WTC11 (cell line): Measurements from ENCODE around the gene SMIM28. TPM values are rescaled to one million over a fixed set of nuclear protein-coding genes. Genes with fewer than 3 reads are reported as not detected.

Experiments used
- ARID4B ChIP-seq: sonication (generic); formaldehyde crosslinking; IDR thresholded peaks from 2 replicates; pipeline ENCODE4 v1.8.0; 2023; ENCODE audit warnings: missing genetic modification reagents, mild to moderate bottlenecking, borderline replicate concordance
- CBFB ChIP-seq: sonication (generic); formaldehyde crosslinking; IDR thresholded peaks from 2 replicates; pipeline ENCODE4 v1.8.1; 2022; ENCODE audit warnings: mild to moderate bottlenecking, low read depth, missing genetic modification reagents
- CDX4 ChIP-seq: fragments of 250-450 bp; sonication (Bioruptor Pico); IDR thresholded peaks from 2 replicates; pipeline ENCODE4 v1.9.0; 2021; ENCODE audit warnings: moderate library complexity, mild to moderate bottlenecking, inconsistent platforms, borderline replicate concordance
- E2F1 ChIP-seq: sonication (generic); formaldehyde crosslinking; IDR thresholded peaks from 2 replicates; pipeline ENCODE4 v1.8.0; 2022; ENCODE audit warnings: mild to moderate bottlenecking, missing genetic modification reagents
- E2F4 ChIP-seq: sonication (generic); formaldehyde crosslinking; IDR thresholded peaks from 2 replicates; pipeline ENCODE4 v1.8.1; 2022; ENCODE audit warnings: low read depth, mild to moderate bottlenecking, moderate library complexity, missing genetic modification reagents, borderline replicate concordance
- ELF4 ChIP-seq: sonication (generic); formaldehyde crosslinking; IDR thresholded peaks from 2 replicates; pipeline ENCODE4 v1.8.1; 2022; ENCODE audit warnings: low read depth, mild to moderate bottlenecking, moderate library complexity, missing genetic modification reagents
- FOXJ3 ChIP-seq: sonication (generic); formaldehyde crosslinking; IDR thresholded peaks from 2 replicates; pipeline ENCODE4 v1.9.0; 2021; ENCODE audit warnings: missing genetic modification reagents, mild to moderate bottlenecking, borderline replicate concordance
- FOXK1 ChIP-seq: sonication (generic); formaldehyde crosslinking; IDR thresholded peaks from 2 replicates; pipeline ENCODE4 v1.8.0; 2022; ENCODE audit warnings: mild to moderate bottlenecking, moderate library complexity, missing genetic modification reagents
- GTF2I ChIP-seq: fragments of 250-450 bp; sonication (Bioruptor Pico); conservative IDR thresholded peaks from 2 replicates; pipeline ENCODE4 v1.4.0; 2021; ENCODE audit warnings: mild to moderate bottlenecking
- HMGXB4 ChIP-seq: sonication (generic); formaldehyde crosslinking; IDR thresholded peaks from 2 replicates; pipeline ENCODE4 v1.8.1; 2023; ENCODE audit warnings: mild to moderate bottlenecking, moderate library complexity, missing genetic modification reagents
- JUN ChIP-seq: sonication (generic); formaldehyde crosslinking; IDR thresholded peaks from 2 replicates; pipeline ENCODE4 v1.8.0; 2023; ENCODE audit warnings: mild to moderate bottlenecking, missing genetic modification reagents
- KAT7 ChIP-seq: sonication (generic); formaldehyde crosslinking; IDR thresholded peaks from 2 replicates; pipeline ENCODE4 v1.8.1; 2023; ENCODE audit warnings: missing genetic modification reagents, mild to moderate bottlenecking, borderline replicate concordance
- MXD4 ChIP-seq: fragments of 250-450 bp; sonication (Bioruptor Pico); IDR thresholded peaks from 2 replicates; pipeline ENCODE4 v1.8.0; 2021; ENCODE audit warnings: mild to moderate bottlenecking, moderate library complexity, borderline replicate concordance
- MYBL2 ChIP-seq: sonication (generic); formaldehyde crosslinking; IDR thresholded peaks from 2 replicates; pipeline ENCODE4 v1.8.1; 2023; ENCODE audit warnings: mild to moderate bottlenecking, moderate library complexity, missing genetic modification reagents
- NFATC4 ChIP-seq: fragments of 250-450 bp; sonication (Bioruptor Pico); IDR thresholded peaks from 2 replicates; pipeline ENCODE4 v1.9.0; 2021; ENCODE audit warnings: mild to moderate bottlenecking
- NFE2L1 ChIP-seq: sonication (generic); formaldehyde crosslinking; IDR thresholded peaks from 2 replicates; pipeline ENCODE4 v1.8.1; 2023; ENCODE audit warnings: missing genetic modification reagents
- NFYB ChIP-seq: sonication (generic); formaldehyde crosslinking; conservative IDR thresholded peaks from 2 replicates; pipeline ENCODE4 v1.8.0; 2022; ENCODE audit warnings: low read depth, missing genetic modification reagents
- NR1H2 ChIP-seq: sonication (generic); formaldehyde crosslinking; IDR thresholded peaks from 2 replicates; pipeline ENCODE4 v1.9.0; 2021; ENCODE audit warnings: mild to moderate bottlenecking, moderate library complexity, missing genetic modification reagents
- PRRX2 ChIP-seq: fragments of 250-450 bp; sonication (Bioruptor Pico); IDR thresholded peaks from 2 replicates; pipeline ENCODE4 v1.8.0; 2021; ENCODE audit warnings: mild to moderate bottlenecking
- TEAD1 ChIP-seq: sonication (generic); formaldehyde crosslinking; IDR thresholded peaks from 2 replicates; pipeline ENCODE4 v1.8.0; 2022; ENCODE audit warnings: mild to moderate bottlenecking, missing genetic modification reagents
- USF2 ChIP-seq: sonication (generic); formaldehyde crosslinking; IDR thresholded peaks from 2 replicates; pipeline ENCODE4 v1.8.1; 2023; ENCODE audit warnings: mild to moderate bottlenecking, missing genetic modification reagents, moderate library complexity
- ZBTB21 ChIP-seq: sonication (generic); formaldehyde crosslinking; IDR thresholded peaks from 2 replicates; pipeline ENCODE4 v1.8.1; 2023; ENCODE audit warnings: mild to moderate bottlenecking, missing genetic modification reagents, borderline replicate concordance
- ZNF416 ChIP-seq: fragments of 250-450 bp; sonication (Bioruptor Pico); IDR thresholded peaks from 2 replicates; pipeline ENCODE4 v1.9.0; 2021; ENCODE audit warnings: mild to moderate bottlenecking, inconsistent platforms
- ZNF532 ChIP-seq: fragments of 250-450 bp; sonication (Bioruptor Pico); IDR thresholded peaks from 2 replicates; pipeline ENCODE4 v1.9.0; 2021; ENCODE audit warnings: mild to moderate bottlenecking, borderline replicate concordance
- total RNA-seq: library from RNA; stranded (reverse); gene quantifications from 3 replicates; pipeline ENCODE4 v1.2.3, GENCODE V29; 2021

Gene SMIM28
- total RNA-seq, 1 experiment from 2014 or later: not detected

GRCh38 chr6:138403801-138404665, 26.3 kb downstream of the SMIM28 start, which contains the start of gene HEBP2 (continued):
- TF ChIP-seq FOXK1 (CRISPR knock-in tag) (peak; percentile 66), FOXJ3 (no peak), GTF2I (CRISPR knock-in tag) (no peak), CDX4 (CRISPR knock-in tag) (no peak), NFYB (CRISPR knock-in tag) (no peak), JUN (CRISPR knock-in tag) (no peak), NFE2L1 (no peak), CBFB (0 out of 2 replicates have a peak, but pooled peaks have one; percentile 69), TEAD1 (peak; percentile 69), ZNF532 (CRISPR knock-in tag) (no peak), E2F4 (CRISPR knock-in tag) (no peak; the same call in 1 of the 2 replicates), ARID4B (CRISPR knock-in tag) (peak; percentile 18; the same call in 1 of the 2 replicates), E2F1 (CRISPR knock-in tag) (no peak), USF2 (CRISPR knock-in tag) (no peak), NR1H2 (no peak), HMGXB4 (peak; percentile 98), ZBTB21 (CRISPR knock-in tag) (no peak), NFATC4 (no peak), PRRX2 (CRISPR knock-in tag) (no peak), MYBL2 (peak; percentile 21; the same call in 1 of the 2 replicates), ZNF416 (peak; percentile 46; the same call in 1 of the 2 replicates), MXD4 (CRISPR knock-in tag) (no peak), ELF4 (CRISPR knock-in tag) (no peak), KAT7 (CRISPR knock-in tag) (0 out of 2 replicates have a peak, but pooled peaks have one; percentile 82)
